CD4-positive, alpha-beta T cell treated with Interleukin-12 subunit alpha and Interleukin-12 subunit beta, for 1 hour (primary cell): ENCODE measurements around the gene ZCWPW1.
"Not testable (repeated sequence)": the region's sequence is repeated elsewhere in the genome, so short reads cannot be mapped to it uniquely, and the experiment has no call there.

Experiments
- DNase-seq: peaks from one replicate; pipeline ENCODE4 v3.0.0-alpha.2; 2020

Gene ZCWPW1

DNA sequence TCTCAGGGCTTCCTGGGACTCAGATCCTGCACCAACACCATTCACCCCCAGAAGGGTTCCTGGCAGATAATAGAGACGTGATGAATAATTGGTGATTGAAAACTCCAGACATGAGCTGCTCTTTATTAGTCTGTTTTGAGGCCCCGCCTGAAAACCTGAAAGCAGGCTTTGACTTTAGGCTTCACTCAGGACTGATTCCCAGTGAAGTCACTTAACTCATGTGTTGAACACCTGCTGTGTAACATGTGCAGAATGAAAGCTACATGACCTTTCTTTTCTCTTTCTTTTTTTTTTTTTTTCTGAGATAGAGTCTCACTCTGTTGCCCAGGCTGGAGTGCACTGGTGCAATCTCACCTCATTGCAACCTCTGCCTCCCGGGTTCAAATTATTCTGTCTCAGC lies 26.7 kb upstream of the ZCWPW1 start:
- no peak for DNase-seq

DNA sequence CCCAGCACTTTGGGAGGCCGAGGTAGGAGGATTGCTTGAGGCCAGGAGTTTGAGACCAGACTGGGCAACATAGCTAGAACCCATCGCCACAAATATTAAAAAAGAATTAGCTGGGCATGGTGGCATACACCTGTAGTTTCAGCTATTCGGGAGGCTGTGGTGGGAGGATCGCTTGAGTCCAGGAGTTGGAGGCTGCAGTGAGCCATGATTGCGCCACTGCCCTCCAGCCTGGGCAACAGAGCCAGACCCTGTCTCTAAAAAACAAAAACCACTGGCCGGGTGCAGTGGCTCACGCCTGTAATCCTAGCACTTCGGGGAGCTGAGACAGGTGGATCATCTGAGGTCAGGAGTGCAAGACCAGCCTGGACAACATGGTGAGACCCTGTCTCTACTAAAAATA lies 25.4 kb upstream of the ZCWPW1 start:
- not testable (repeated sequence) for DNase-seq

DNA sequence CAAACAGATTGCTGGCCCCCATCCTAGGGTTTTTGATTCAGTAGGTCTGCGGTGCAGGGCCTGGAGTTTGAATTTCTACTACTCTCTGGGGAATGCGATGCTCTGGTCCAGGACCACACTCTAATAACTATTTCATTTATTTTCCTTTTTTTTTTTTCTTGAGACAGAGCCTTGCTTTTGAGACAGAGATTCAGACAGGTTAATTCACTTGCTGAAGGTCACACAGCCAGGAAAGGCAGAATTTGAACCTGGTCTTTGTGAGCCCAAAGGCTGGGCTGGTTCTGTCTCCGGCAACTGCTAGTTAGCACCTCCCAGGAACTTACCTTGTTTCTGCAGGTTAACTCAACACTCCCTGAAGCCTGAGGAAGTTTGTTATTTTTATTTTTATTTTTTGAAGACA lies 24.0 kb upstream of the ZCWPW1 start:
- DNase-seq = no peak

DNA sequence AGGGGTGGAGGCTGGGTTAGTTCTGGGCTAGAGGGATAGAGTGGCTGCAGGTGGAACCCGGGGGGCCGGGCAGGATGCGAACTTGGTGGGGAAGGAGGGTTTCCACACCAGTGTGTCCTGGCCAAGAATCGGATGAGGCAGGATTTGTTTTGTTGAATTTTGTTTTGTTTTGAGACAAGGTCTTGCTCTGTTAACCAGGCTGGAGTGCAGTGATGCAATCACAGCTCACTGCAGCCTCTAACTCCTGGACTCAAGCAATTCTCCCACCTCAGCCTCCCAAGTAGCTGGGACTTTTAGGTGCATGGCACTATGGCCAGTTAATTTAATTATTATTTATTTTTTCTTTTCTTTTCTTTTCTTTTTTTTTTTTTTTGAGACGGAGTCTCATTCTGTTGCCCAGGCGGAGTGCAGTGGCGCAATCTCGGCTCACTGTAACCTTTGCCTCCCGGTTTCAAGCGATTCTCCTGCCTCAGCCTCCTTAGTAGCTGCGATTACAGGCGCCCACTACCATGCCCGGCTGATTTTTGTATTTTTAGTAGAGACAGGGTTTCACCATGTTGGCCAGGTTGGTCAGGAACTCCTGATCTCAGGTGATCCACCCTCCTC lies 20.8 kb upstream of the ZCWPW1 start:
- no peak for DNase-seq

DNA sequence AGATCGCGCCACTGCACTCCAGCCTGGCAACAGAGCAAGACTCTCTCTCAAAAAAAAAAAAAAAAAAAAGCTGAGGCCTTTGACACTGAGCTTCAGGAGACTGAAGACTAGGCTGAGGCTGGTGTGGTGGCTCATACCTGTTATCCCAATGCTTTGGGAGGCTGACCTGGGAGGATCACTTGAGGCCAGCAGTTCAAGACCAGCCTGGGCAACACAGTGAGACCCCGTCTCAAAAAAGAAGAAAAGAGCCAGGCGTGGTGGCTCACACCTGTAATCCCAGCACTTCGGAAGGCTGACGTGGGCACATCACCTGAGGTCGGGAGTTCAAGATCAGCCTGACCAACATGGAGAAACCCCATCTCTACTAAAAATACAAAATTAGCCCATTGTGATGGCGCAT lies 18.9 kb upstream of the ZCWPW1 start:
- DNase-seq = not testable (repeated sequence)

DNA sequence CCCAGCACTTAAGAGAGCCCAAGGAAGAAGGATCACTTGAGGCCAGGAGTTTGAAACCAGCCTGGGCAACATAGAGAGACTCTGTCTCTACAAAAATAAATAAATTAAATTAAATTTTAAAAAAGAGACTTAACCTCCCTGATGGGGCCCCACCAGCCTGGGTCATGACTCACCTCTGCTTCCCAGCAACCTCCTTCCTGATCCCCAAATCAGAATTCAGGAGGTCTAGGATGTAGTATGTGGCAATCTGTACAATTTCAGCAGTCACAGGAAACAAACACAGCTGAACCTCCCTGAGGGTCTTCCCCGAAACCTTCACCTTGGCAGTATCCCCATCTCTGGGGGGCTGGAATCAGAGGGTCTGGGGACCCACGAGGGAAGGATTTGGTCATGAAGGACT lies 17.5 kb upstream of the ZCWPW1 start:
- DNase-seq = no peak

DNA sequence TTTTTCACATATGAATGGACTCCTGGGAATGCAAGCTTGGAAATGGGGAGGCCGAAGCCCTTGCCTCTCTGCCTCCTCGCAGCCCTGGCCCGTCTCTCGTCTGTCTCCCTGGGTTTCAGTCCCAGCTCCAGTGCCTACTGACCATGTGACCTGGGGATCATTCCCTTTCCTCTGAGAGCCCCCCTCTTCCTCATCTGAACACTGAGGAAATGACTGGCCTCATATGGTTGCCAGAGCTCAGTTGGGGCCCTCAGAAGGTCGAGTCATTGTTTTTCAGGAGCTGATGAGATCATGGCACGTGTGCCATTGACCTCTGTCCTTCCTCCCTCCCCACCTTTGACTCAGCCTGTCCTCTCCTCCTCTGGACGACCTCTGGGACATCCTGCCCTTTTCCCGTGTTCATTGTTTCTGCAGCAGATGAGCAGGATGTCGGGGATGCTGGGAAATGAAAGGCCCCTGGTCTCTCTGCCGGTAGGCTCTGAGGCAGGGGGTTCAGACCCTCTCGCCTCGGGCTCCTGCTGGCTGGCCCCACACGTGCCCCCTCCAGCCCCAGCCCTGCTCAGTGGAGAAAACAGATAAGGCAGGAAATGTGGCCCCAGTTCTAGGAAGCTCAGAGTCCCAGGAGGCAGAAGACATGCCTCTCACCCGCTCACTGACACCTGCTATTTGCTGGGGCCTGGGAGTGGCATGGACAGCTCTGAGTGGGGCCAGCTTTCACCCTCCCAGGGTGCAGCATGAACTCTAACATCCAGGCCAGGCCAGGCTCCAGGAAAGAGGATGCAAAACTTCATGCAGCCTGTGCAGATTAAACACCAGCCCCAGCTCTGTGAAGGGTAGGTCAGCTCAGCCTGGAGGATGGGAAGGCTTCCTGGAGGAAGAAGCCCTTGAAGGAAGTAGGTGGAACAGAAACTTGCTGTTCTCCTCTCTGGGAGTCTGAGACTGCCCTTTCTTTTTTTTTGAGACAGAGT lies 16.1 kb upstream of the ZCWPW1 start:
- no peak for DNase-seq

DNA sequence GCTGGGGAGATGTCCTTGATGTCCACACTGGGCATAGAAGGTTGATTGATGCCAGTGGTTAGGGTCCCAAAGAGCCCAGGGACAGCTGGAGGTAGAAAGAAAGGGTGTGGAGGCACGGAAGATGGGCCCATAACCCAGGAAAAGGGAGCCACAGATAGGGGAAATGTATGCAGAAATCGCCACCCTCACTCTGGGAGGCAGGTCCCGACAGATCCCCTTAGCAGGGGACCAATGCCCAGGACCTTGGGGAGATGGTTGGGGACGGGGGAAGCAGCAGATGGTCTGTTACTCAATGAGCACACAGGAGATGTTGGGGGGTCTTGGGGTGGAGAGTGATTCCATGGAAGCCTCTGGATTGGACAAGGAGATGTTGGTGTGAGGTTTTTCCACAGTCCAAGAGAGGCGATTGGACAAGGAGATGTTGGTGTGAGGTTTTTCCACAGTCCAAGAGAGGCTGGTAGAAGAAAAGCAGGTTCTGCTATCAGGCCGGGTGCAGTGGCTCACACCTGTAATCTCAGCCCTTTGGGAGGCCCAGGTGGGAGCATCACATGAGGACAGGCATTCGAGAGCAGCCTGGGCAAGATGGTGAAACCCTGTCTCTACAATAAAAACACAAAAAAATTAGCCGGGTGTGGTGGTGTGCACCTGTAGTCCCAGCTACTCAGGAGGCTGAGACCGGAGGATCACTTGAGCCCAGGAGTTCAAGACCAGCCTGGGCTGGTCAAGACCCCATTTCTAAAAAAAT lies 14.8 kb upstream of the ZCWPW1 start:
- DNase-seq = no peak

DNA sequence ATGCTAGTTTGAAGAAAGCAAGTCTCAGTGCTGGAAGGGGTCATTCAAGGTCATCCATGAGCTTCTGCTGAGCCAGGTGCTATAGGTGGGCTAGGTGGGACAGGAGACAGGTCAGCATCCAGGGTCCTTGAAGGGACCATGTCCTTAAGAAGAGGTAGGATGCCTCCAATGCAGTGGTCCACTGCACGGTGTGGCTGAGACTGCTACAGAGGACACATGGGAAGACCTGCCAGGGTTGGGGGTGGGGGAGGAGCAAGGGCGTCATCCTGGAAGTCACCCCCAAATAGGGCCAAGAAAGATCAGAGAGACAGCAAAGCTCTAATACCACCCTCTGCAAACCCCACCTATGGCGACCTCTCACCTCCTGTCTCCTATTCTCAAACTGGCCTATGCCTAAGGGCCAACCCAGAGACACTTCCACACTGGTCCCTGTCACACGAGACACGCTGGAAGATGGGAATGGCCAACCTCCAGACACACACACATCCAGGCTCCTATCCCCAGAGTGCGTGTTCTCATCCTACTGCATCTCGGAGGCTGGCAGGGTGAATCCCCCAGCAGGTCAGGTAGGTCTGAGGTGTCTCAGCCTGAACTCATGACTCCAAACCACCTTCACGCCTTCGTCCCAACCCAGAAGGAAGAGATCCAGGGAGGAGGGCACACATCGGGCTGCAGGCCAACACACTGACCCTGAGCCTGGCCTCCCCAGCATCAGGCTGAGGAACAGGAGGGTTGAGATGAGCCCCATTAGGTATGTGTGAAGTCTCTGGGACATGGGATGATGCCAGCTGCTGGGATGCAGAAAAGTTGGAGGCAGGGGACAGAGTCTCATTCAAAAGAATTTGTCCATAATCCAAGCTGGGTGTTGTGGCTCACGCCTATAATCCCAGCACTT lies 13.4 kb upstream of the ZCWPW1 start:
- no peak for DNase-seq

DNA sequence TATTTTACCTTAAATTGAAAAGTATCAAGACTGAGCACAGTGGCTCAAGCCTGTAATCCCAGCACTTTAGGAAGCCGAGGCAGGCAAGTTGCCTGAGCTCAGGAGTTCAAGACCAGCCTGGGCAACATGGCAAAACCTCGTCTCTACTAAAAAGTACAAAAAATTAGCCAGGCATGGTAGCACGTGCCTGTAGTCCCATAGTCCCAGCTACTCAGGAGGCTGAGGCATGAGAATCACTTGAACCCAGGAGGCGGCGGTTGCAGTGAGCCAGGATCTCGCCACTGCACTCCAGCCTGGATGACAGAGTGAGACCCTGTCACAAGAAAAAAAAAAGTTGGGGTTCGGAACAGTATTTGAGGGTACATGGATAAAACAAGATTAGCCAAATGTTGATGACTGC lies 10.7 kb upstream of the ZCWPW1 start:
- DNase-seq = not testable (repeated sequence)

DNA sequence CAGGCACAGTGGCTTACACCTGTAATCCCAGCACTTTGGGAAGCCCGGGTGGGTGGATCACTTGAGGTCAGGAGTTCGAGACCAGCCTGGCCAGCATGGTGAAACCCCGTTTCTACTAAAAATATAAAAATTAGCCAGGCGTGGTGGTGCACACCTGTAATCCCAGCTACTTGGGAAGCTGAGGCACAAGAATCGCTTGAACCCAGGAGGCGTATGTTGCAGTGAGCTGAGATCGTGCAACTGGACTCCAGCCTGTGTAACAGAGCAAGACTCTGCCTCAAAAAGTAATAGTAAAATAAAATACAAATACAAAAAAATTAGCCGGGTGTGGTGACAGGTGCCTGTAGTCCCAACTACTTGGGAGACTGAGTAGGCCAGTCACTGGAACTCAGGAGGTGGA lies 10.2 kb upstream of the ZCWPW1 start:
- DNase-seq = not testable (repeated sequence)

DNA sequence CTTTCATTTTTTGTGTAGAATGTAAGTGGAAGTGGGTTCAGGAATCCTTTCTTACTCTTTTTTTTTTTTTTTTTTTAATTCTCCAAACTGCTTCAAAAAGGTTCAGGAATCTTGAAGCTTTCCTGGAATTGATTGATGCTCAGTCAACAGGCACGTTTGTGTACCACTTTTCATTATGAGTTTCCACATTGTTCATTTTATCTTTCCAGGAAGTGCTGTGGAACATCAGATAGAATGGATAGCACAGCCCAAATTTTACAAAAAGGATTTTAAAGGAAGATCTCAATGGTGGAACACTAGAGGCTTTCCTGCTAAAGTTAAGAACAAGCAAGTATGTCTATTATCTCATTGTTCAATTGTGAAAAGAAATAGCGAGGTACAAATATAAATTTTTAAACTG lies 9.7 kb upstream of the ZCWPW1 start:
- DNase-seq = no peak

DNA sequence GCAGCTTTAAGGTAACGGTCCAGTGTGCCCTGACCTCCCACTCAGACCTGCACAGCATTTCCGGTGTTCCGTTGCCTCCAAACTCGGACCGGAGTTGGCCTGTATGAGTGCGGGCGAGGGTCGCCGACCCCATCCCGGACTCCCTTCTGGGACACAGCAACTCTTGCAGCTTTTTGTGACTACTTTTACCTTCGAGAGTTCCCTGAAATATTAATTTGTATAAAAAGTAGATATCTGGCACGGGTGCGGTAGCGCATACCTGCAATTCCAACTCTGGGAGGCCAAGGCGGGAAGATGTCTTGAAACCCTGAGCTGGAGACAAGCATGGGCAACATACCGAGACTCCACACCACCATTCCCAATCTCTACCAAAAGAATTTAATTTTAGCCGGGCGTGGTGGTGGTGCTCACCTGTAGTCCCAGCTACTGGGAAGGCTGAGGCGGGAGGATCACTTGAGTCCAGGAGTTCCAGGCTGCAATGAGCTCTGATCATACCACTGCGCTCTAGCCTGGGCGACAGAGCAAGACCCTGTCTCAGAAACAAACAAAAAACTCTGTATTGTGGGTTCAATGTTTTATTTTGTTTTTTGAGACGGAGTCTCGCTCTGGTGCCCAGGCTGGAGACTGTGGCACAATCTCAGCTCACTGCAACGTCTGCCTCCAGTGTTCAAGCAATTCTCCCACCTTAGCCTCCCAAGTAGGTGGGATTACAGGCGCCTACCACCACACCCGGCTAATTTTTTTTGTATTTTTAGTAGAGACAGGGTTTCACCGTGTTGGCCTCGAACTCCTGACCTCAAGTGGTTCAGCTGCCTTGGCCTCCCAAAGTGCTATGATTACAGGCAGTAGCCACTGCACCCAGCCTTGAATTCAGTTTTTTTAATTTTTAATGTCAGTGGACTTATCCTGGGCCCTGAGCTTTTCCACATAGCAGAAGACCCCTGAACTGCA lies 8.9 kb upstream of the ZCWPW1 start:
- DNase-seq = no peak

DNA sequence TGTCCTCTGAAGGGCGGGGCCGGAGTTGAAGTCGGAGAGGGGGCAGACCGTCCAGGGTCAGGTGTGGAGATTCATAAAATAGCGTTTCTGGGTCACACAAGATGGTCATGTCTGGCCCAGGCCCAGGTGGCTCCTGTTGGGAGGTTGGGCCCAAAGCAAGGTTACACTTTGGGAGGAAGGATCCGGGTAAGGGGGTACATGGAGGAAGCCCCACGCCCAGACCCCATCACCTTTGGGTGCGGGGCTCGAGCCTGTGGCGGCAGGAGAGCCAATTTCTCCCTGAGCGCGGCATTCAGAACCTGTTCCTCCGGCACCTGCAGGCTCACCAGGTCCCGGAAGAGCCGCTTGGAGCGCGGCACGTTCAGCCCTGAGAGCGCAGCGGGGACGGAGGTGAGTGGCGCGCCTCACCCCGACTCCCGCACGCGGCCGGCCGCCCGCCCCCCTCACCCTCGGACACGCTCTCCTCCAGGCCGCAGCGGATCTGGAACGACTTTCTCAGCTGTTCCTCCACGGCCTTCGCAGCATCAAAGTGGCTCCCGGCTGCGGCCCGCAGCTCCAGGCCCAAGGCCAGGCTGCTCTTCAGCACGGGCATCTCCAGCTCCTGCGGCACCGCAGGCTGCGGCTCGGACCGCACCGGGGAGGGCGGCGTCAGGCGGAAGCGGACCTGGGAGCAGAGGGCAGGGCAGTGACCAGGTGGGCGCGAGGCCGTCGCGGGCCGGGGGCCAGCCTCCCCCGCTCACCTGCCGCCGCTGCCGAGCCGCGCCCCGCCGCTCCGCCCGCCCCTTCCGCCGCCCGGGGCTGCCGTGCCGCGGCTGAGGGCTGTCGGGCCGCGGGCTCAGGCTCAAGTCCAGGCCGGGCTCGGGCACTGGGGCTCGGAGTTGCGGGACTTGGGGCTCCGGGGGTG lies 7.2 kb upstream of the ZCWPW1 start:
- DNase-seq = peak; percentile 58

DNA sequence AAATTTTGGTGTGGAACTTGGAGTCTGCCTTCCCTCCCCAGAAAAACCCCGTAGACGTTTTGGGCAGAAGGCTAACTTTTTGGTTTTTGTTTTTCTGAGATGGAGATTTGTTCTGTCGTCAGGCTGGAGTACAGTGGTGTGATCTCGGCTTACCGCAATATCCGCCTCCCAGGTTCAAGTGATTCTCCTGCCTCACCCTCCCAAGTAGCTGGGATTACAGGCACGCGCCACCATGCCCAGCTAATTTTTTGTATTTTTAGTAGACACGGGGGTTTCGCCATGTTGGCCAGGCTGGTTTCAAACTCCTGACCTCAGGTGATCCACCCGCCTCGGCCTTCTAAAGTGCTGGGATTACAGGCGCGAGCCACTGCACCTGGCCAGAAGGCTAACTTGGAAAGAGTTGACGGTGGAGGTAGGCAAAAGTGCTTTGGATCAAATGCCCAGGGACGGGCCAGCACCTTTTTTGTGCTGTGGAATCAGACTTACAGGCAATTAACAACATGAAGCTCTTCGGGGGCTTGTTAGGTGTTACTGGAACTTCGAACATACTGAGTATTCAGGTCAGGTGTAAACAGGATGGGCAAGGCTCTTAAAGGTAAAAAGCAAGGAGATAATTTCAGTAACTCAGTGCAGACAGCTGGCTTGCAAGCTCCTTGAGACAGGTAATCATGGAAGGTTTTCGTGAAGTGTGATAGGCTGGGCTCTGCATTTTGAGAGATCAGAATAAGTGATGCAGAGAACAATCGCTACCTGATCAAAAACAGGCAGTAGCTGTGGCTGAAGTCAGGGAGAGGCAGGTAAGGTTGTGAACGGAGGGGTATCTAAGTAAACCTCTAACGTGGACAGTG lies 6.0 kb upstream of the ZCWPW1 start:
- peak; percentile 29 for DNase-seq

DNA sequence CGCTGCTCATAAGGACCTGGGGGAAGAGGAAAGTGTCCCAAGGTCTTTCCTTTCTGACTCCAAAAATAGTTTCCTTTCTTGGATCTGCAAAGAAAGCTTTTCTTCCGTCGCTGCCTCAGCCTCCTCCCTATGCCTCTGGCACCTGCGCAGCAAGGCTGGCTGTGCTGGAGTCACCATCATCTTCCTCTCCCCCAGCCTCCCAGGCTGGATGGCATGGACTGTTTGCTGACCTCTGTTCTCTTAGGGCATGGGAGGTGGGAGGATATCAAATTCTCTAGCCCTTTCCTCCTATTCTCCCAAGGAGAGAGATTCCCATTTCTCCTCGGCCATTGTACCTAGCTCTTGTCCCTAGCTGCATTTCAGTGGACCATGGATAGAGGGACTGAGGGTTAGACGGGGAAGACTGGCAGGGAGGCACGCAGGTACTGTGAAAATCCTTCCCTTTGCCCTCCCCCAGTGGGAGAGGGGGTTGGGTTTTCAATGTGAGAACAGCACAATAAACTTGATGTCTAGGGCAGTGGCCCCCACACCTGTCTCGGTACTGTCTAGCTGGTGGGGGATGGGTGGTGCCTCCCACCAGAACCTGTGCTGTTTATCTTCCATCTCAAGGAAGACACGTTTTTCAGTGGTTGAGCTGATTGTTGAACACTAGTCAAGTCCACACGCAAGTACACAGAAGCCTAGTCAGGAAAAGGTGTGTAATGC lies 5.2 kb upstream of the ZCWPW1 start:
- no peak for DNase-seq

DNA sequence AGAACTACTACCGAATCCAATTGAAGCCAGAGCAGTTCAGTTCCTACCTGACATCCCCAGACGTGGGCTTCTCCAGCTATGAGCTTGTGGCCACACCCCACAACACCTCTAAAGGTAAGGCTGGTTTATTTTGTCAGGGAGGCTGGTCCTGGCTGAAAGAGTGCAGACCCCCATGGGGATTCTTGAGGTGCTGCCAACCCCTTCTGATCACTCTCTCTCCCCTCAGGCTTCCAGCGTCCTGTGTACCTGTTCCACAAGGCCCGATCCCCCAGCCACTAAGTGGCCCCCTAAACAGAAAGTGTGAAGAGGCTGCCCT lies 4.7 kb upstream of the ZCWPW1 start:
- DNase-seq = no peak

DNA sequence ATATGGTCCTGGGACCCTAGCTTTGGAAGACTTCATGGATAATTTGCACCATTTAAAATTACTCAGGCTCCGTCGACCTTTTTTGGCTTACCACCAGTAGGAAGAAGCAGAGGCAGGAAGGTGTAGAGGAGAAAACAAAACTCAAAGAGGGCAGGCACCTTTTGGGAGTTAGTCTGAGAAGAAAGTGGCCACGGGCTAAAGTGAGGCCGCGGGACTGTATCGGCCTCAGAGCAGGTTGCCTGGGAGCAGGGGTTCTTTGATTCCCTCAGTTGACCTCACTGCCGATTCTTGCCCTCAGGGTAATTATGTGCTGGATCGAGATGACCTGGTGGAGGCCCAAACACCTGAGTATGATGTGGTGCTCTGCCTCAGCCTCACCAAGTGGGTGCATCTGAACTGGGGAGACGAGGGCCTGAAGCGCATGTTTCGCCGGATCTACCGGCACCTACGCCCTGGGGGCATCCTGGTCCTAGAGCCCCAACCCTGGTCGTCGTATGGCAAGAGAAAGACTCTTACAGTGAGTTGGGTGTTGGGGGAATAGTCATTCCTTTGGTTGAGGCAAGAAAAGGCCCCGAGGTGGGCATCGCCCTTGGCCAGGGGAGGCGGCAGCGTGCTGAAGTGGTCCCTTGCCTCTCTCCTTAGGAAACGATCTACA lies 4.2 kb upstream of the ZCWPW1 start:
- no peak for DNase-seq
